Endothelial cell of umbilical vein (primary cell): ENCODE data around the gene DMXL1. TPM values are rescaled to one million over a fixed set of nuclear protein-coding genes. Genes with fewer than 3 reads are reported as not detected.

Source experiments
- BruUV-seq: library from RNA; stranded (reverse); fragments of 400-500 nt; replicated peaks from 2 replicates; lab custom pipeline; 2021; lab: Mats Ljungman, UMichigan
- CTCF ChIA-PET: fragments of 300-600, 350-600 bp; sonication (Branson Sonifier 250); formaldehyde crosslinking; loops from one replicate; lab custom pipeline; 2021; ENCODE audit warnings: antibody characterized with exemption, inconsistent platforms; lab: Charles Lee
- POLR2A ChIA-PET: fragments of 300-600, 350-600 bp; sonication (Branson Sonifier 250); formaldehyde crosslinking; loops from one replicate; lab custom pipeline; 2021; ENCODE audit warnings: antibody characterized with exemption, inconsistent platforms; lab: Charles Lee
- DNase-seq: peaks from one replicate; pipeline ENCODE4 v3.0.0-alpha.2; 2011; ENCODE audit warnings: low read depth, low spot score
- FAIRE-seq: peaks from 2 replicates; lab custom pipeline; 2011; peaks lifted over from hg19 to GRCh38; lab: Jason Lieb, UNC
- H2AFZ ChIP-seq: 2 replicates; pipeline ENCODE4 v1.6.0; 2012; ENCODE audit warnings: low read depth, low read length, control low read depth, inconsistent platforms
- H3K27ac ChIP-seq: 2 replicates; pipeline ENCODE4 v1.5.1; 2011; ENCODE audit warnings: low read depth, mild to moderate bottlenecking, control low read depth, low read length, moderate library complexity; ENCODE audit not compliant: insufficient read depth
- H3K27me3 ChIP-seq, 2 experiments: 2 replicates each; pipeline versions ENCODE4 v1.6.0 to v1.6.1; 2011; ENCODE audit warnings: low read length in 2 of 2, mixed read lengths in 1 of 2; ENCODE audit not compliant: control insufficient read depth in 2 of 2, insufficient read depth in 2 of 2
- H3K36me3 ChIP-seq, 2 experiments: 2 replicates in 1 of 2; 3 replicates in 1 of 2; pipeline ENCODE4 v1.5.1; 2011; ENCODE audit warnings: low read length in 2 of 2, mild to moderate bottlenecking in 1 of 2, moderate library complexity in 1 of 2; ENCODE audit not compliant: control insufficient read depth in 2 of 2, insufficient read depth in 2 of 2; ENCODE audit errors: extremely low read depth in 1 of 2
- H3K4me1 ChIP-seq: 3 replicates; pipeline ENCODE4 v1.5.1; 2011; ENCODE audit warnings: mild to moderate bottlenecking, low read length; ENCODE audit not compliant: control insufficient read depth, insufficient read depth; ENCODE audit errors: extremely low read depth
- H3K4me2 ChIP-seq: 2 replicates; pipeline ENCODE4 v1.6.1; 2011; ENCODE audit warnings: low read length, control low read depth, mixed read lengths; ENCODE audit not compliant: insufficient read depth
- H3K4me3 ChIP-seq, 3 experiments: fragments of 200-600 bp in 1 of 3; sonication (generic), shearing (Covaris generic) in 1 of 3; replicated peaks in 1 of 3; 2 replicates each; pipeline ENCODE4 v1.5.1; 2011 to 2016; ENCODE audit warnings: control low read depth in 3 of 3, low read length in 3 of 3, mild to moderate bottlenecking in 2 of 3, inconsistent platforms in 1 of 3, low read depth in 1 of 3, moderate library complexity in 1 of 3; ENCODE audit not compliant: insufficient read depth in 1 of 3
- H3K79me2 ChIP-seq: 2 replicates; pipeline ENCODE4 v1.6.0; 2012; ENCODE audit warnings: low read length, inconsistent platforms; ENCODE audit not compliant: control insufficient read depth, insufficient read depth
- H3K9ac ChIP-seq: replicated peaks from 2 replicates; pipeline ENCODE3; 2011; ENCODE audit warnings: low read length, control low read depth; ENCODE audit not compliant: insufficient read depth; ENCODE audit errors: extremely low read depth
- H3K9me1 ChIP-seq: replicated peaks from 3 replicates; pipeline ENCODE4 v1.6.0; 2011; ENCODE audit warnings: mild to moderate bottlenecking, low read length; ENCODE audit not compliant: control insufficient read depth, insufficient read depth; ENCODE audit errors: extremely low read depth
- H3K9me3 ChIP-seq: replicated peaks from 2 replicates; pipeline ENCODE4 v1.5.1; 2012; ENCODE audit warnings: low read length, inconsistent platforms; ENCODE audit not compliant: control insufficient read depth, insufficient read depth
- H4K20me1 ChIP-seq: replicated peaks from 2 replicates; pipeline ENCODE3; 2011; ENCODE audit warnings: mild to moderate bottlenecking, low read length; ENCODE audit not compliant: control insufficient read depth, insufficient read depth; ENCODE audit errors: extremely low read depth
- CTCF ChIP-seq, 2 donors: IDR thresholded peaks; 1 replicate in 1 of 2; 2 replicates in 1 of 2; pipeline ENCODE4 v1.5.1; 2011; ENCODE audit warnings: low read length in 2 of 2, mild to moderate bottlenecking in 2 of 2, moderate library complexity in 2 of 2, control low read depth in 1 of 2, inconsistent platforms in 1 of 2, low read depth in 1 of 2; ENCODE audit not compliant: insufficient read depth in 1 of 2; ENCODE audit errors: extremely low read depth in 1 of 2
- EZH2 ChIP-seq: IDR thresholded peaks from 2 replicates; pipeline ENCODE4 v1.6.1; 2012; ENCODE audit warnings: borderline replicate concordance, low read depth, mild to moderate bottlenecking, moderate library complexity, low read length, inconsistent platforms; ENCODE audit not compliant: severe bottlenecking
- FOS ChIP-seq: IDR thresholded peaks from 2 replicates; pipeline ENCODE4 v1.6.1; 2011; ENCODE audit warnings: mild to moderate bottlenecking, low read length, moderate library complexity, borderline replicate concordance; ENCODE audit not compliant: insufficient read depth
- GATA2 ChIP-seq: IDR thresholded peaks from 2 replicates; pipeline ENCODE4 v1.7.0; 2011; ENCODE audit warnings: low read depth, mild to moderate bottlenecking, moderate library complexity, mixed read lengths, low read length; ENCODE audit not compliant: insufficient read length, insufficient read depth
- JUN ChIP-seq: IDR thresholded peaks from 2 replicates; pipeline ENCODE4 v1.6.1; 2011; ENCODE audit warnings: borderline replicate concordance, low read depth; ENCODE audit not compliant: insufficient read length, insufficient read depth
- MAX ChIP-seq: IDR thresholded peaks from 2 replicates; pipeline ENCODE4 v1.6.1; 2011; ENCODE audit not compliant: insufficient read depth, insufficient read length
- POLR2A ChIP-seq: IDR thresholded peaks from 2 replicates; pipeline ENCODE4 v1.6.1; 2012; ENCODE audit warnings: low read depth, mild to moderate bottlenecking, control low read depth, low read length
- POLR2AphosphoS5 ChIP-seq: IDR thresholded peaks from 2 replicates; pipeline ENCODE4 v1.6.1; 2012; ENCODE audit warnings: low read depth, mild to moderate bottlenecking, control low read depth, low read length, moderate library complexity; ENCODE audit not compliant: insufficient read depth
- dilution Hi-C: fragments of 300-500 bp; cut with MboI; formaldehyde crosslinking; loops from one replicate; pipeline ENCODE4 v1.15.0; 2019; ENCODE audit warnings: low sequenced_read_pairs; ENCODE audit not compliant: extremely low pct_ligation_motif_present
- intact Hi-C: fragments of 100-400 bp; cut with micrococcal nuclease; formaldehyde crosslinking; loops from one replicate; pipeline ENCODE4 v1.10.0; 2022
- polyA plus RNA-seq, 4 experiments: library from polyadenylated mRNA; depleted of rRNA in 3 of 4; stranded (reverse) in 3 of 4; unstranded in 1 of 4; fragments of >200 nt; gene quantifications; 2 replicates each; pipeline versions ENCODE4 v1.2.1 to v1.2.3, GENCODE V29; 2011 to 2012; ENCODE audit warnings: missing spikeins in 1 of 4
- total RNA-seq: library from RNA; stranded (reverse); gene quantifications from 2 replicates; pipeline ENCODE4 v1.2.3, GENCODE V29; 2021

DMXL1 gene
- total and polyA plus RNA-seq, 2 donors (not counting 3 experiments of a cell fraction or from before 2014, with no cell fraction given) = 5.4 to 24.7 TPM

GRCh38 chr5:119105971-119106370, 35.1 kb downstream of the DMXL1 start:
- intact Hi-C loops = no loop called here
- Histone ChIP-seq H3K4me3 (no peak overlapping the region), H3K36me3 (no peaks in the 10 kb centered on the region), H3K27ac (no peak overlapping the region), H3K79me2 (no peaks in the 10 kb centered on the region), H3K9me3 (no peaks in the 10 kb centered on the region), H3K4me2 (no peak overlapping the region), H3K27me3 (no peaks in the 10 kb centered on the region), H4K20me1 (no peaks in the 10 kb centered on the region), H3K9ac (no peak overlapping the region), H3K9me1 (no peaks in the 10 kb centered on the region), H2AFZ (no peak overlapping the region), H3K4me1 (no peaks in the 10 kb centered on the region)
- TF ChIP-seq CTCF (IDR thresholded peaks at IDR 0.05; ENCODE audit: extremely low read depth in 1 of 2, insufficient read depth in 1 of 2, low read depth in 1 of 2, low read length in 2 of 2) (no peak), EZH2 (no peak), JUN (no peak), POLR2A (no peak), POLR2AphosphoS5 (no peak), MAX (no peak), GATA2 (no peak), FOS (no peak)
- no TSS peak for BruUV-seq
- POLR2A ChIA-PET = no interaction called here
- FAIRE-seq = no peak
- dilution Hi-C loops = no loop called here
- CTCF ChIA-PET = interaction anchor here (0.7 kb wide), 1 partner anchor 126 kb away, joined by 3 read pairs; no protein-coding TSS in a partner anchor
- no peak for DNase-seq
